Measurements from ENCODE around the gene SFSWAP.

- no peak for TF ChIP-seq NR1H2 (CRISPR knock-in tag; IDR thresholded peaks at IDR 0.05; ENCODE audit: borderline replicate concordance, low read depth)
- no peak for TF ChIP-seq CTCF (CRISPR knock-in tag; IDR thresholded peaks at IDR 0.05)
- TF ChIP-seq ZFP36 (IDR thresholded peaks at IDR 0.05; ENCODE audit: borderline replicate concordance, low read depth, low read length, partially characterized antibody) = no peak
- TF ChIP-seq ZNF274 (CRISPR knock-in tag; IDR thresholded peaks at IDR 0.05) = no peak
- TF ChIP-seq NR2F2 (IDR thresholded peaks at IDR 0.05; ENCODE audit: borderline replicate concordance, low read depth) = no peak
- TF ChIP-seq EHMT2 (IDR thresholded peaks at IDR 0.05; ENCODE audit: borderline replicate concordance, low read depth, low read length) = no peak
- no peak for TF ChIP-seq HIC2 (CRISPR knock-in tag; IDR thresholded peaks at IDR 0.05; ENCODE audit: low read depth)
- TF ChIP-seq TCF7L2 (IDR thresholded peaks at IDR 0.05; ENCODE audit: low read depth, low read length) = no peak
Measured at GRCh38 chr12:131751335-131751734, 40.4 kb downstream of the SFSWAP start.
